ENCODE measurements around the gene PRDX5. TPM values are rescaled to one million over a fixed set of nuclear protein-coding genes. Genes with fewer than 3 reads are reported as not detected.

The PRDX5 gene
- total RNA-seq, 2 donors from 2014 or later, result 108 to 224 TPM

- intact Hi-C loops (cut with DNase I), result no loop called here
- WGBS, 2 donors, result 57 to 90% methylated on average over 9 to 16 of the region's 16 CpGs
- no peak within 1 kb of the TSS for H3K27ac ChIP-seq
- TF ChIP-seq POLR2A (IDR thresholded peaks at IDR 0.05) (no peak), CTCF (IDR thresholded peaks at IDR 0.05) (no peak)
- no peak within 1 kb of the TSS for H3K4me3 ChIP-seq
- no peaks in the 10 kb centered on the region for H3K27me3 ChIP-seq
- DNase-seq (peak in 3 of 4 donors; percentile 16 to 61 (median 31)), ATAC-seq (no peak)
- no peaks in the 10 kb centered on the region for H3K9me3 ChIP-seq
- H3K4me1 ChIP-seq, result peaks cover 11% of the 10 kb centered on the region
- no peaks in the 10 kb centered on the region for H3K36me3 ChIP-seq (replicated peaks in 1 of 2; ENCODE audit: insufficient read depth in 1 of 2, low read depth in 2 of 2)
These were observed 22.0 kb downstream of the PRDX5 start, which contains the start of gene CCDC88B for GRCh38 chr11:64339754-64340408. TSS of gene CCDC88B (plus strand) at chr11:64340204. CDS start at chr11:64340267, 63 bp downstream.

GRCh38 chr11:64340671-64341335 is 22.9 kb downstream of the PRDX5 start:
- intact Hi-C loops (cut with DNase I), result no loop called here
- Histone ChIP-seq H3K36me3 (replicated peaks in 1 of 2; ENCODE audit: insufficient read depth in 1 of 2, low read depth in 2 of 2) (no peaks in the 10 kb centered on the region), H3K27ac (no peak overlapping the region), H3K27me3 (no peaks in the 10 kb centered on the region), H3K4me1 (peaks cover 11% of the 10 kb centered on the region), H3K4me3 (no peak overlapping the region), H3K9me3 (no peaks in the 10 kb centered on the region)
- TF ChIP-seq POLR2A (IDR thresholded peaks at IDR 0.05) (peak in 1 of 3 donors; percentile 12), CTCF (IDR thresholded peaks at IDR 0.05) (no peak)
- DNase-seq, result peak in 2 of 4 donors; percentile 19 to 24
- ATAC-seq, result no peak
- WGBS, 2 donors, result 43 to 64% methylated on average over 25 to 33 of the region's 33 CpGs

GRCh38 chr11:64341429-64341828 is 23.5 kb downstream of the PRDX5 start:
- TF ChIP-seq CTCF (IDR thresholded peaks at IDR 0.05), result no peak
- no peak for TF ChIP-seq POLR2A (IDR thresholded peaks at IDR 0.05)
- intact Hi-C loops (cut with DNase I), result no loop called here
- Histone ChIP-seq H3K36me3 (replicated peaks in 1 of 2; ENCODE audit: insufficient read depth in 1 of 2, low read depth in 2 of 2) (no peaks in the 10 kb centered on the region), H3K4me1 (peaks cover 11% of the 10 kb centered on the region), H3K27me3 (no peaks in the 10 kb centered on the region), H3K4me3 (no peak overlapping the region), H3K9me3 (no peaks in the 10 kb centered on the region), H3K27ac (no peak overlapping the region)
- DNase-seq, result no peak
- no peak for ATAC-seq
- 77 to 89% methylated on average over 12 to 21 of the region's 21 CpGs for WGBS, 2 donors

- WGBS, 2 donors, result 4 to 19% methylated on average over 27 to 50 of the region's 55 CpGs
- ATAC-seq (peak; percentile 96), DNase-seq (peak; percentile 95 to 97 (median 96))
- Histone ChIP-seq H3K4me1 (peaks cover 11% of the 10 kb centered on the region), H3K4me3 (no peak overlapping the region), H3K27me3 (no peaks in the 10 kb centered on the region), H3K27ac (peak overlapping the region; percentile 44 to 84 (median 72)), H3K9me3 (no peaks in the 10 kb centered on the region), H3K36me3 (replicated peaks in 1 of 2; ENCODE audit: insufficient read depth in 1 of 2, low read depth in 2 of 2) (no peaks in the 10 kb centered on the region)
- TF ChIP-seq POLR2A (IDR thresholded peaks at IDR 0.05) (peak; percentile 66 to 79 (median 76)), CTCF (IDR thresholded peaks at IDR 0.05) (peak; percentile 49 to 87 (median 67))
- intact Hi-C loops (cut with DNase I), result no loop called here
These were observed 24.2 kb downstream of the PRDX5 start for GRCh38 chr11:64341851-64342791.
